CD4-positive, alpha-beta T cell treated with Interleukin-15 for 1 hour (primary cell): Measurements from ENCODE around the gene PCYOX1L.
"Not testable (repeated sequence)": the region's sequence is repeated elsewhere in the genome, so short reads cannot be mapped to it uniquely, and the experiment has no call there.

ENCODE experiments used
- DNase-seq: peaks from one replicate; pipeline ENCODE4 v3.0.0-alpha.2; 2020

Gene PCYOX1L

DNA sequence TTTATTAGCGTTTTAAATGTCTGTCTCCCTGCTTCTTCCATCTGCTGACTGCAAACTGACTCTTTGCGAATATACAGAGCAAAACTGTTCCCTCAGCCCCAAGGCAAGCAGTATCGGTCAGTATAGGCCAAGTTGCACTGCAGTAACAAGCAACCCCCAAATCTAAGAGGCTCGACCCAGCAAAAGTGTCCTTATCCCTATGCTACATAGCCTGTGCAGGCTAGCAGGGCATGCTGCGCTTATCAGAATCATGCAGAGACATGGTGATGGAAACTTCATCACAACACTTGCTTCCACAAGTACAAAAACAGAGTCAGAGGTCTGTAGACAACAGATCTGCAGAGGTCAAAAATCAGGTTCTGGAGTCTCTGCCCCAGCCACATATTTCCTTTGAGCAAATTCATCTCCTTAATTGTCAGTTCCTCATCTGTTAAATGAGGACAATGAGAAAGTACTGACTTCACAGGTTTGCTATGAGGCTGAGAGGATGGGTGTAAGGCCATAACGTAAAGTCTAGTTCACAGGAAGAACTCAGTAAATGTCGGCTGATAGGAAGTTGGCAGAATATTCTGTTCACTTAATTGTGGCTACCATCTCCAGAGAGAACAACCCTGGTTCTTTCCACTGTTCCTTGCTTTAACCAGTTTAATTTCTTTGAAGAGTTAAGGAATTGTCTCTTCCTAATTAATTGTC is 30.8 kb downstream of the PCYOX1L start:
- no peak for DNase-seq

DNA sequence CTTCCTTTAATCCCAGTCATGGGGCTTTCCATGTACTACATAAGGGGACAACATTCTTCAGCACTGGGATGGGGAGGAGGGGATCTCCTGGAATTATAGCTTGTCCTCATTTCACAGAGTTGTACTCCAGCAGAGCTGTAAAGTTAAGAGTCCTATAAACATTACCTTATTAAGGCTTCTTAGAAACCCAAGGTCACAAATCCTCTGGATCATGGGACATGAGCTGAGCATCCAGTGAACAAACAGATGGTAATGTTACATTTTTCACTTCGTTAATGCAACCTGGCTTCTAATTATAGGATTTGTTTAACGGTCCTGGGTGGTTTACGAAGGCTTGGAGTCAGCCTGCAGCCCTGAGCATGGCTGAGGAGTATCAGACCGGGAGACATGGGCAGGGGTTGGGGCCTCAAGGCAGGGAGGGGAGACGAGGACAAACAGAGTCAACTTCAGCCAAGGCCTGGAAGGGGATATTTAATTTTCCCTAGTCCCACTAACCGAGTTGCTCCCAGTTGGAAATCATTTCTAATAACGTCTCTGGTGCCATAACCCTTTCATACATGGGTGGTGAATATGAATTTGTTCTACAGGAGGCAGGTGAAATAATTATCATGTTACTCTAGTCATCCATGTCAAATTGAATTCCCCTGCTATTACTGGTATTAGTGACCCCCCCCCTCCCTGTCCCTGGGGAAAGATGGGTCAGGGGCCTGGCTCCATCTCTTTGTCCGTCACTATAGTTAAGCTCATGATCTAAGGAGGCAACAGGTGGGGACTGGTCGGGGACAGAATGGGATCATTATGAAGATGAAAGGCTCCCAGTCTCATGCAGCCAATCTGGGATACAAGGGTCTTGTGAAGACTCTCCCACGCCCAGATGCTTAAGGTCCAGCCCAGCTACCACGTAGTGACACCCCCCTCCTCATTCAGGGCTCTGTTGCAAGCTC is 32.0 kb downstream of the PCYOX1L start:
- DNase-seq = no peak

DNA sequence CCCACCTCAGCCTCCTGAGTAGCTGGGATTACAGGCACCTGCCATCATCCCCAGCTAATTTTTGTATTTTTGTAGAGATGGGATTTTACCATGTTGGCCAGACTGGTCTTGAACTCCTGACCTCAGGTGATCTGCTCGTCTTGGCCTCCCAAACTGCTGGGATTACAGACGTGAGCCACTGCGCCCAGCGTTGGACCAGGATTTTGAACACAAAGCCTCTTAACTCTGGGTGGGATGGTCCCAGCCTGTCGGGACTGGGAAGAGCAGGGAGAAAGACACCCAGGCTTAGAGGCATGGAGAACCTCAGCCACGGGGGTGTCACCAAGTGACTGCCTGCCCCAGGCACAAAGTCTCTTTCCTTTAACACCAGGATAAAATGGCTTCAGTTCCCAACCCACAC is 33.2 kb downstream of the PCYOX1L start:
- DNase-seq = not testable (repeated sequence)

DNA sequence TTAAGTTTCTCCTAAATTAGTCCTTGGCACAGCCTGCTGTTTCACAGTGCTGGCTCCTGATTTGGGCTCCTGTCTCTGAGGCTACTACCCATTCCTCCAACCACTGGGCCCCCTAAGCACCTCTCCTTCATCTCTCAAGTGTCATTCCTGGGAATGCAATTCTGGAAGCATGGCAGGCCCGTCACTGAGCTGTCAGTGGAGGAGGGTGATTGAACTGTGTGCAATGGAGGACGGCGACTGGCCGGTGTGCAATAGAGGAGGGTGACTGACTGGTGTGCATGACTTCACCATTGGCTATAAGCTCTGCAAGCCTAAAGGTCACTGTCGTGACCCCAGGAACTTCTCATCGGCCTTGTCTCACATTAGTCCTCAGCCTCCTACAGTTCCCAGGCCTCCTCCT is 33.7 kb downstream of the PCYOX1L start:
- no peak for DNase-seq

- DNase-seq = no peak
These were observed 34.9 kb downstream of the PCYOX1L start for GRCh38 chr5:149392718-149393117.

DNA sequence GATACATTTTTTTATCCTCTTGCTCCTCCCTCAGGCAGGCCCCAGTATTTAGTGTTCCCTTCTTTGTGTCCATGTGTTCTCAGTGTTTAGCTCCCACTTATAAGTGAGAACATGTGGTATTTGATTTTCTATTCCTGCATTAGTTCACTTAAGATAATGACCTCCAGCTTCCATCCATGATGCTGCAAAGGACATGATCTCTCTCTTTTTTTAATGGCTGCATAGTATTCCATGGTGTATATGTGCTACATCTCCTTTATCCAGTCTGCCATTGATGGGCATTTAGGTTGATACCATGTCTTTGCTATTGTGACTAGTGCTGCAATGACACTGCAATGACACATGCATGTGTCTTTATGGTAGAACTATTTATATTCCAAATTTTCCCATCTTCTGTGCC is 37.1 kb downstream of the PCYOX1L start:
- not testable (repeated sequence) for DNase-seq

- DNase-seq = no peak
These were observed 39.7 kb downstream of the PCYOX1L start for GRCh38 chr5:149397530-149397929.

- DNase-seq = not testable (repeated sequence)
These were observed 41.0 kb downstream of the PCYOX1L start for GRCh38 chr5:149398747-149399266.

GRCh38 chr5:149399775-149400174 is 41.9 kb downstream of the PCYOX1L start:
- DNase-seq = no peak

- DNase-seq = no peak
These were observed 42.5 kb downstream of the PCYOX1L start for GRCh38 chr5:149400304-149400703.

- no peak for DNase-seq
These were observed 43.2 kb downstream of the PCYOX1L start for GRCh38 chr5:149401051-149401450.

- DNase-seq = no peak
These were observed 44.4 kb downstream of the PCYOX1L start for GRCh38 chr5:149402291-149402690.

DNA sequence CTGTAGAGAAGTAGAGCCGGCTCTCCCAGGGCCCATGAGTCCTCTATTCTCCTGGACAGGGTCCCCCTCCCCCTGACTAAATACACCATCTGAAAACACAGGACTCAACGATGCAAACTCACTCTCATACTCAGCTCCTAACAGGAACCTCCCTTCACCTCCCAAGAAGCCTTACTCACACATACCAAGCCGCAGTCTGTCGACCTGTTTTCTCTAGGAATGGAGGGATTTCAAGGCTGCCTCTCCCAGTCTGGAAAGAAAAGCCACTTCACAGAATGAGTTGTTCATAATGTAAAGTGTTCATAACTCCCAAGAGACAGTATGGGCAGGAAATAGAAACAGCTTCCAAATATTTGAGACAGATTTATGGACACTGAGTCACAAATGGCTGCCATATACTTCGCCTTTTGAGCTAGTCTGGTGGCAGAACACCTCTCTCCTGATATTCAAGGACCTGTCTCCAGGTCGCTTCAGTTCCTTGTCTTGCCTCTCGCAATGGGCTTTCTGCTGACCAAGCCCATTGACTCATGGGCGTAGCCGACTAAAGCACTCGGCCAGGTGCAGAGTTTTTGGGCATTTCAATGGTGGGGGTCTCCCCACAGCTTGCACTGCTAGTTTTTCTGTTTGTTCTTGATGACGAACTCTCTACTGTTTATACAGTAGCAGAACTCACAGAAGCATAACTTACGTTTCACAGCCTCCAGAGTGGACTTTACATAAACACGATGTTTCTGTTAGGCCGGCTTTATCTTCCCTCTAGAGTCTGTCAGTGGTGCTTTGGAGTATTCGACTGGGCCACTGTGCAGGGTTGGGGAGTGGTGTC is 46.3 kb downstream of the PCYOX1L start:
- DNase-seq = no peak

DNA sequence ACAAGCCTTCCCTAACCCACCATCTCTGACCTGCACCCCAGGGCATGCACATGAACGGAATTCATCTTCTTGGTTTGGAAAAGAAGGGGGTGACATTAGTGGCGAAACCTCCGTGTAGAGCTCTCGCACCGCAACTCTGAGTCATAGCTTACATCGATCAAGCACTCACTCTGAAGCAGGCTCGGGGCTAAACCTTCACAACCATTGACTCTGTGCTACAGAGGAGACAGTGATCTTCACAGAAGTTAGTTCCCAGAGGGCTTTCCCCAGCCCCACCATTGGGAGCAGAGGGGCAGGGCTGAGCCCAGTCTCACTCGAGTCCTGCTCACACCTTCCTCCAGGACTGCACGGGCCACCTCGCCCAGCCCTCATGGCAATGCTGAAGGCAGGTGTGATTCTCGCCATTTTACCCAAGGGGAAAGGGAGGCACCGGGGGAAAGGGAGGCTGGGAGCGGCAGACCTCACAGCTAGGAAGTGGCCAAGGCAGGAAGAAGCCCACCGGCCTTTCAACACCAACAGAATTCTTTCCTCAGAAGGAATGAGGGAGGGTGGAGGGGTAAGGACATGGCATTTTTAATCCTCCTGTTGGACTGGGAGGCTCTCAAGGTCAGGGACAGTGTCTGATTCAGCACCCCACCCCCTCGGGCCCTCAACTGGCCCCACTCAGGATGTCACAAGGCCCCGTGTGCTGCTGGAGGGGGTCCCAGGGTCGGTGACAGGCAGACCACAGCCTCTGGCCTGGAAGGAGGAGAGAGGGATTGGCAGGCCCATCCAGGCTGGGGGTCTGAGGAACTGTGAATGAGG is 47.1 kb downstream of the PCYOX1L start:
- DNase-seq = no peak

DNA sequence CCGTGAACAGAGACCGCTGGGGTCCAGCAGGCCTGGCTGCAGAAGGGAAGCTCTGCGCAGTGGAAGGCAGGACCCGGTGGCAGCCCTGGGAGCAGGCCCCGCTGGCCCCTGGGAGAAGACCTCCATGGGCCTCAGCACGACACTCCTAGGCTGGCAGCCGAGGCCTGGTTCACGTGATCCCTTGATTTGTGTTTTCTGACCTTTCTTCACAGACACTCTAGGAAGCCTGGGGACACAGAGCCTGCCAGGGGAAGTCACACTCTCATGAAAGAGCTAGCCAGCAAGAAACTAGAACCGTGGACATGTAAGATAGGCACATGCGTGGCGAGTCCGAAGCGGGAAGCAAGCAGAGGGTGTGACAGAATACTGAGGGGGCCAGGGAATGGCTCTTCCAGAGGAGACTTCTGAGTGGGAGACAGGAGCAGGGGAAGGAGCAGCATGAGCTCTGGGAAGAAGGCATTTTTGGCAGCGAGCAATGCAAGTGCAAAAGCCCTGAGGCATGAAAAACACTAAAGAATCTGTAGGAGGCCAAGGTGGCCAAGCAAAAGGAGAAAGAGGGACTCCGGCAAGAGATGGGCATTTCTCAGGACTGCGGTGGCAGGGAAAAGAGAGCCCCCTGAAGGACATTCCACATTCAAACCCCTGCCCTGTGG is 47.8 kb downstream of the PCYOX1L start:
- no peak for DNase-seq

DNA sequence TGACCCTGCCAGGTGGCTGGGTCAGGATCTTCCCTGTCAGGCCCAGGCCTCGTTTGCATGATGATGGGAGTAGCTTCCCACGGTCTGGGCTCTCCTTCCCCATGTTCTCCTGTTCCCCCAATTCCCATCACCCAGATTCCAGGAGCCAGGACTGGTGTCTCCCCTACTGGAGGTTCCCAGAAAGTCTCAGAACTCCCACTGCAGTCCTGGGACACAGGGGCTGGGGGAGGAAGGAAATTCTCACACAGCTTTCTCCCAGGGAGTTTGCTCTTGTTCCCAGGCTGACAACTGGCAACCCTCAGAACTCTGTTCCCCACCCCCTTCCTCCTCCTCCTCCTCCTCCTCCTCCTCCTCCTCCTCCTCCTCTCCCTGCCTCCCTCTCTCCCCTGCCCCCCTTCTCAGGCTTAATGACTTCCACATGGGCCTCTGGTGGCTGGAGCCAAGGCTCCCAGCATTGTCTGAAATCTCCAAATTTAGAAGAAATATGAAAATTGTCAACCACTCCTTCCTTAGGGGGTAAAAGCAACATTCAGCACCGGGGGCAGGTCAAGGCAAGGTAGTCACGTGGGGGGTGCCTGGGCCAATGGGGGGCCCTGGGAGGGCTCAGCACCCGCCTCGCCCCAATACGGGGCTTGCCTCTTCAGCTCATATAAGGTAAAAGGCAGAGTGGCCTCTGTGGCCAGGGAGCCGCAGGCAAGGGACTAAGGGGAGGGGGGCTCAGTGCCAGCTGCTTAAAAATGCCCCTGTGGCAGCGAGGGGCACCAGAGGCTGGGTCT is 48.5 kb downstream of the PCYOX1L start:
- no peak for DNase-seq

DNA sequence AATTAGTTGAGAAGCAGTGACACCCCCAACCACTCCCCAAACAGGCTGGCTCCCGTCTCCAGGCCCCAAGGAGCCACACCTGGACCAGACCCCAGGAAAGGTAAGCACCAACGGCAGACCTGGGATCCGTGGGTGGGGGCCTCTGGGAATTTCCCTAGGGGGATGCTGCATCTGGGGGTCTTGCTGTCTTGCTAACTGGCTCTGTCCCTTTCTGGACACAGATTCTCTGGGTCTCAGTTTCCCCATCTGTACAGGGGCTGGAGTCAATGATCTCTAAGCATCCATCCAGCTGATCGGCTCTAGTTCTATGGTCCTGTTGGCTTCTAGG is 49.1 kb downstream of the PCYOX1L start:
- no peak for DNase-seq

DNA sequence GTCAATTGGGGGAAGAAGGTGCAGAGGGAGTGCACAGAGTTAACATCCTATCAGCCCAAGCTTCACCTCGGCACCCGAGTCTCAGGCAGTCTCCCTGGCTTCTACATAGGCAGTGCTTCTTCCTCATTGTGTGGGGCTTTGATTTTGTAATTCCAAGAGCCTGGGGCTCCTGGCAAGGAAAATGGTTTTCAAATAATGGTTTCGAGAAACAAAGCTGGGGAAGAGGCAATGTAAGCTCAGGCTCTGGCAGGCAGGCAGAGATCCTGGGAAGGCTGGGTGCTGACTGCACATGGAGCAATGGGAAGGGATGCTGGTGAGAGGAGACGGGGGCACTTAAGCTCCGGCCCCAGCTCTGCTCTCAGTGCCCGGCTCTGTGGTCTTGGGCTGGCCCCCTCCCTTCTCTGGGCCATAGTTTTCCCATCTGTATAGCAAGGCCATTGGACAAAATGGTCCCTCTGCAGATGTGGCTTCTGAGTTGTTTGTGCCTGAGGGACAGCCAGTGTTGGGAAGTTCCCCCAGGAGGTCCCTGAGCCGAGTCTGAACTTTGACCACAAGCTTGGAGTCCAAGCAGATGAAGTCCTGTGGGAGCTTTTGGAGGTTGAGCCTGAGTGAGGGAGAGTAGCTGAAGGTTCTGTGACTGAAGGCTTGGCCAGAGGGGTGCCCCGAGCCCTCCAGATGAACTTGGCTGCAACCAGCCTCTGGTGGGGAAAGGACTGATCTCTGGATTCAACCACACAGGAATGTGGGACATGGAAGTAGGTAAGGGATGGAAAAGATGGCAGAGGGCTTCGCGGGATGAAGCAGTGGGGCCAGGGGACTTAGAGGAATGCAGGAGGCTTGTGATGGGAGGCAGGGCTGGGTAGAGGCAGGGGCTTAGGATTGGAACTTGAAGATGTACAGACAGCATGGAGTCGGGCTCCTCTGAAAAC is 49.7 kb downstream of the PCYOX1L start:
- DNase-seq = no peak

DNA sequence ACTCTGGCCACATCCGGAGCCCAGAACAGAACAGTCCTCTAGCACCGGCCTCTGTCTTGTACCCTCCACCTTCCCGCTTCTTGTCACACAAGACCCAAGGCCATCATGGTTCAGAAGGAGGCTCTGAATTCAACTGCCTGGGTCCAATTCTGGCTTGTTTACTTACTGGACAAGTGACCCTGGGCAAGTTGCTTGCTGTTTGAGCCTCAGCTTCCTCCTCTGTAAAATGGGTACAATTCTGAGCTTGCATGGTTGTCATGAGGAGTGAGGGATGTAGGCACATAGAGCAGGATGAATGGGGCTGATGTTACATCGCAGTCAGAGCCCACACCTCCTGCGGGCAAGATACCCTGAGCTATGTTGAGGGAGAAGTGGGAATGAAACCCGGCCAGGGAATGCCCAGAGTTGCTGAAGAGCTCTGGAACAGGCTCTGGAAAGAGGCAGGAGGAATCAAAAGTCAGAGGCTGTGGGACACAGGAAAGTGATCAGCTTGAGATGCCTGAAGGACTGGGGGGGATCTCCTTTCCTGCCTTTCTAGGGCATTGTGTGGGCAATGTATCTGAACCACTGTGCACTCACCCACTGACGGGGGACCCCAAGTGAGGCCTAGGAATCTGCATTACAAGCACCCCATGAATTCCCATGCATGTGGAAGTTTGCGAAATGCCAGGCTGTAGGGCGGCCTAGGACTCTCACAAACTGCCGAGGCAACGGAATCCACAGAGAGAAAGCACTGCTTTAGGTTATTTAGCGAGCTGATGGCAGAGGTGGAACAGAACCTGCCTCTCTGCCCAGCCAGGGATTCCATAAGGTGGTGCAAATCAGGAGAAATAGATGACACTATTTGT is 50.6 kb downstream of the PCYOX1L start:
- DNase-seq = no peak
